ENCODE measurements around the gene NHEJ1. TPM values are rescaled to one million over a fixed set of nuclear protein-coding genes. Genes with fewer than 3 reads are reported as not detected.

NHEJ1 gene
- total and polyA plus RNA-seq, 2 donors (not counting 3 experiments of a cell fraction or from before 2014, with no cell fraction given): 12.8 to 12.9 TPM

DNA sequence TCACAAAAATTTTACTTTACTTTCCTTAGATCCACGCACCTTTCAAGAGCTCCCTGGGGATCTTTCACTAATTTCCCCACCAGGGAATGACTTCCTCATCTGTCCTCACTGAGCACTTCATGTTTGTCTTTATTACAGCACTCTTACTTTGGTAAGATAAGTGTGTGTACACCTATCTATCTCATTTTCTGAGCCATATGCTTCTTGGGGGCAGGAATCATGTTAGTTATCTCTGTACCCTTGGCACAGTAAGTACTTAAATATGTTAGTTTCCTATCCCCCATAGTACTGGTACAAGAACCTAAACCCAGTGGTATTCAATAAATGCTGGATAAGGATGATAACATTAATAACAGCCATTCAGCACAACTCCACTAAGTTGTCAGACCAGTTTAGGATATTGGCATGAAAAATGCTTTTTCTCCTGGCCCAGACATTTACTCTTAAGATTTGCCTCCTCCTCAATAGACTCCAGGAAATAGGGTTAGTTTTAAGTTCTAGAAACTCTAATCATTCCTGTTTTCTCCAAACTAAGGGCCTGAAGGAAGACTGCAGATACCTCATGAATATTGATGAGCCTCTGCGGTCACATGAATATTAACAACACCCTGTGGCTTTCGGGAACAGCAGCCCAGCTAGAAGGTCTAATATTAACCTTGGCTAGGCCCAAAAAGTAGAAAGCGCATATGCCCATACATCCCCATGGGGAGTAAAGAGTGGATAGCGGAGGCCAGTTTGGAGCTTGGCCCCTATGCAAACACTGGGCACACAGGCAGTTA lies 38.2 kb downstream of the NHEJ1 start:
- intact Hi-C loops (cut with micrococcal nuclease): no loop called here

DNA sequence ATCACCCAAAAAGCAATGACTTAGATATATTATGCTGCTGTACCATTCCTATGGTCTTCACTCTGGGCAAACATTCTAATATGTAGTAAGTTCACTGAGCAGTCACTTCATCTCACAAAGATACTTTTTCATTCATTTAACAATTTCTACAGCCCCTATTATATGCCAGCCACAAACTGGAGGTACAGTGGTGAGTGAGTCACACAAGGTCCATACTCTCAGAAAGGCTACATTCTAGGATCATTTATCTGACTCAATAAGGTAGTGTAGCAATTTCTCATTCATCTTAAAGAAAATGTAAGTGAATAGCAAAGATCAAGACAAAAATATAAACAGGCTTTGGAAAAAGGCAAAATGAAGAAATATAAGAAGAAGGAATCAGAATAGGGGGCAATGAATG lies 40.5 kb downstream of the NHEJ1 start:
- DNase-seq (ENCODE audit: low read depth, low spot score): no peak
- Histone ChIP-seq H2AFZ (ENCODE audit: low read depth, low read length) (no peak overlapping the region), H4K20me1 (replicated peaks; ENCODE audit: control insufficient read depth, extremely low read depth, insufficient read depth, low read length) (no peaks in the 10 kb centered on the region), H3K4me3 (replicated peaks in 1 of 3; ENCODE audit: insufficient read depth in 1 of 3, low read depth in 1 of 3, low read length in 3 of 3) (no peak overlapping the region), H3K9me3 (replicated peaks; ENCODE audit: control insufficient read depth, insufficient read depth, low read length) (no peaks in the 10 kb centered on the region), H3K27me3 (ENCODE audit: control insufficient read depth in 2 of 2, insufficient read depth in 2 of 2, low read length in 2 of 2) (no peaks in the 10 kb centered on the region), H3K27ac (ENCODE audit: insufficient read depth, low read depth, low read length) (no peak overlapping the region), H3K9ac (replicated peaks; ENCODE audit: extremely low read depth, insufficient read depth, low read length) (no peak overlapping the region), H3K4me2 (ENCODE audit: insufficient read depth, low read length) (no peak overlapping the region), H3K79me2 (ENCODE audit: control insufficient read depth, insufficient read depth, low read length) (no peaks in the 10 kb centered on the region), H3K36me3 (ENCODE audit: control insufficient read depth in 2 of 2, extremely low read depth in 1 of 2, insufficient read depth in 2 of 2, low read length in 2 of 2) (no peaks in the 10 kb centered on the region), H3K9me1 (replicated peaks; ENCODE audit: control insufficient read depth, extremely low read depth, insufficient read depth, low read length) (no peaks in the 10 kb centered on the region), H3K4me1 (ENCODE audit: control insufficient read depth, extremely low read depth, insufficient read depth, low read length) (no peaks in the 10 kb centered on the region)
- no TSS peak for BruUV-seq (replicated peaks)
- FAIRE-seq: no peak
- ChIA-PET CTCF (interaction anchor here (0.6 to 9.5 kb wide), 54 partner anchors 9 to 597 kb away, joined by 3 to 178 read pairs (median 6); partner anchors contain the start of gene IHH), POLR2A (interaction anchor here (0.7 kb wide), 2 partner anchors 30 to 244 kb away, joined by 3 read pairs; no protein-coding TSS in a partner anchor)
- dilution Hi-C loops (cut with MboI; ENCODE audit: extremely low pct_ligation_motif_present, low sequenced_read_pairs) (no loop called here), intact Hi-C loops (cut with micrococcal nuclease) (no loop called here)
- TF ChIP-seq POLR2AphosphoS5 (IDR thresholded peaks at IDR 0.05; ENCODE audit: insufficient read depth, low read depth, low read length) (no peak), GATA2 (IDR thresholded peaks at IDR 0.05; ENCODE audit: insufficient read depth, insufficient read length, low read depth, low read length) (no peak), MYC (IDR thresholded peaks at IDR 0.05; ENCODE audit: low read depth, low read length) (no peak), EZH2 (IDR thresholded peaks at IDR 0.05; ENCODE audit: borderline replicate concordance, low read depth, low read length, severe bottlenecking) (no peak), JUN (IDR thresholded peaks at IDR 0.05; ENCODE audit: borderline replicate concordance, insufficient read depth, insufficient read length, low read depth) (no peak), FOS (IDR thresholded peaks at IDR 0.05; ENCODE audit: borderline replicate concordance, insufficient read depth, low read length) (no peak), POLR2A (IDR thresholded peaks at IDR 0.05; ENCODE audit: low read depth, low read length) (no peak)
- TF ChIP-seq, protein P1, sequence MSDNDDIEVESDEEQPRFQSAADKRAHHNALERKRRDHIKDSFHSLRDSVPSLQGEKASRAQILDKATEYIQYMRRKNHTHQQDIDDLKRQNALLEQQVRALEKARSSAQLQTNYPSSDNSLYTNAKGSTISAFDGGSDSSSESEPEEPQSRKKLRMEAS (IDR thresholded peaks at IDR 0.05; ENCODE audit: insufficient read depth, insufficient read length): no peak
- TF ChIP-seq, protein P2, sequence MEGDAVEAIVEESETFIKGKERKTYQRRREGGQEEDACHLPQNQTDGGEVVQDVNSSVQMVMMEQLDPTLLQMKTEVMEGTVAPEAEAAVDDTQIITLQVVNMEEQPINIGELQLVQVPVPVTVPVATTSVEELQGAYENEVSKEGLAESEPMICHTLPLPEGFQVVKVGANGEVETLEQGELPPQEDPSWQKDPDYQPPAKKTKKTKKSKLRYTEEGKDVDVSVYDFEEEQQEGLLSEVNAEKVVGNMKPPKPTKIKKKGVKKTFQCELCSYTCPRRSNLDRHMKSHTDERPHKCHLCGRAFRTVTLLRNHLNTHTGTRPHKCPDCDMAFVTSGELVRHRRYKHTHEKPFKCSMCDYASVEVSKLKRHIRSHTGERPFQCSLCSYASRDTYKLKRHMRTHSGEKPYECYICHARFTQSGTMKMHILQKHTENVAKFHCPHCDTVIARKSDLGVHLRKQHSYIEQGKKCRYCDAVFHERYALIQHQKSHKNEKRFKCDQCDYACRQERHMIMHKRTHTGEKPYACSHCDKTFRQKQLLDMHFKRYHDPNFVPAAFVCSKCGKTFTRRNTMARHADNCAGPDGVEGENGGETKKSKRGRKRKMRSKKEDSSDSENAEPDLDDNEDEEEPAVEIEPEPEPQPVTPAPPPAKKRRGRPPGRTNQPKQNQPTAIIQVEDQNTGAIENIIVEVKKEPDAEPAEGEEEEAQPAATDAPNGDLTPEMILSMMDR (IDR thresholded peaks at IDR 0.05; ENCODE audit: extremely low read depth in 1 of 2, insufficient read depth in 1 of 2, low read depth in 1 of 2, low read length in 2 of 2): no peak

More for the DNA sequence above, 38.2 kb downstream of the NHEJ1 start:
- H3K27me3 ChIP-seq (ENCODE audit: control insufficient read depth in 2 of 2, insufficient read depth in 2 of 2, low read length in 2 of 2): no peaks in the 10 kb centered on the region
- no peaks in the 10 kb centered on the region for H3K4me1 ChIP-seq (ENCODE audit: control insufficient read depth, extremely low read depth, insufficient read depth, low read length)
- H4K20me1 ChIP-seq (replicated peaks; ENCODE audit: control insufficient read depth, extremely low read depth, insufficient read depth, low read length): no peaks in the 10 kb centered on the region
- H3K9me3 ChIP-seq (replicated peaks; ENCODE audit: control insufficient read depth, insufficient read depth, low read length): no peaks in the 10 kb centered on the region
- no peaks in the 10 kb centered on the region for H3K36me3 ChIP-seq (ENCODE audit: control insufficient read depth in 2 of 2, extremely low read depth in 1 of 2, insufficient read depth in 2 of 2, low read length in 2 of 2)
- ChIA-PET POLR2A (no interaction called here), CTCF (interaction anchor here (0.6 to 9.5 kb wide), 11 partner anchors 10 to 246 kb away, joined by 3 to 178 read pairs (median 24); partner anchors contain the start of gene IHH)
- no peaks in the 10 kb centered on the region for H3K79me2 ChIP-seq (ENCODE audit: control insufficient read depth, insufficient read depth, low read length)
- no peak overlapping the region for H3K4me2 ChIP-seq (ENCODE audit: insufficient read depth, low read length)
- dilution Hi-C loops (cut with MboI; ENCODE audit: extremely low pct_ligation_motif_present, low sequenced_read_pairs): no loop called here
- no peak overlapping the region for H3K9ac ChIP-seq (replicated peaks; ENCODE audit: extremely low read depth, insufficient read depth, low read length)
- FAIRE-seq (no peak), DNase-seq (ENCODE audit: low read depth, low spot score) (no peak)
- no peak overlapping the region for H3K27ac ChIP-seq (ENCODE audit: insufficient read depth, low read depth, low read length)
- H2AFZ ChIP-seq (ENCODE audit: low read depth, low read length): no peak overlapping the region
- no TSS peak for BruUV-seq (replicated peaks)
- TF ChIP-seq POLR2A (IDR thresholded peaks at IDR 0.05; ENCODE audit: low read depth, low read length) (no peak), POLR2AphosphoS5 (IDR thresholded peaks at IDR 0.05; ENCODE audit: insufficient read depth, low read depth, low read length) (no peak)
- no peaks in the 10 kb centered on the region for H3K9me1 ChIP-seq (replicated peaks; ENCODE audit: control insufficient read depth, extremely low read depth, insufficient read depth, low read length)
- no peak overlapping the region for H3K4me3 ChIP-seq (replicated peaks in 1 of 3; ENCODE audit: insufficient read depth in 1 of 3, low read depth in 1 of 3, low read length in 3 of 3)
